Activated T-cell treated with anti-CD3 and anti-CD28 coated beads, Interleukin-2, amount 50 U/mL, for 48 hours (primary cell): Measurements from ENCODE around the gene EGLN1.

ENCODE experiments used
- DNase-seq, 2 experiments: peaks; one replicate each; pipeline ENCODE4 v3.0.0-alpha.2; 2020

Gene EGLN1

DNA sequence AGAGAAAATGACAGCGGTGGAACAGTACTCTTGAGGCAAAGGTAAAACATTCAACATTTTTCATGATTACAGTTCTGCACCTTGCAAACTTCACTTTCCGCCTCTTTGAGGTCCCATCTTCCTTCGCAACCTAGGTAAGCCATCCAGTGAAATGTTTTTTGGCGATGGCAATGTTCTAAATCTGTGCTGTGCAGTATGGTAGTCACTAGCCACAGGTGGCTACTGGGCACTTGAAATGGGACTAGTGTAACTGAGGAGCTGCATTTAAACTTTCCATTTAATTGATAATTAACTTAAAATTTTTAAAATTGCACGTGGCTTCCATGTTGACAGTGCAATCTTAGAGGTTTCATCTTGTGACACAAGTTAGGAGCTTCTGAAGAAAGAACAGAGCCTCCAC lies 97.4 kb downstream of the EGLN1 start:
- DNase-seq, result no peak

DNA sequence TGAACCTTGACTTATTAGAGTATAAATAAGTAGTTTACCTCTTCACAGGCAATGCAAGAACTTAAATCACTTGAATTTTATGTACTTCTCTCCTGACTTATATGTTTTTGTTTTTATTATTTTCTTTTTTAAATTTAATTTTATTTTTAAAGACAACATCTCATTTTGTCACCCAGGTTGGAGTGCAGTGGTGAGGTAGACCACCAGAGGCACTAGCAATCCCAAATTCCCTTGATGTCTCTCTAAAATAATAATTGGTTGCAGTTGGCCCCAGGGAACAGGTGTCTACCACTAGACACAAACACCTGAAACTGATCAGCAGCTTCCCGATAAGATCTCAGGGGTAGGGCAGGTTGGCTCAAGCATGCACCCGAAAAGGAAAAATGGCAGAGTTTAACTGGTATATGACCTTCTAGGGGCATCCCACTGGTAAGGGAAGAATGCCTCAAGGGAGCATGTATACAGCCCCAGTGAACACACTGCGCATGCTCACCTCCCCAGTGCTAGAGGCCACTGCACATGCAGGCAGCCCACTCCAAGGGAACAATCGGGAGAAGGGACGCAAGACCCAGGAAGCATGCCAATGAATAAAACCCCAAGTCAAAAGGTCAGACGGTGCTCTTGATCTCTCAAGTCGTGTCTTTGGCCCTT lies 99.1 kb downstream of the EGLN1 start:
- no peak for DNase-seq

GRCh38 chr1:231319080-231319479 lies 103.0 kb downstream of the EGLN1 start:
- DNase-seq, result no peak

GRCh38 chr1:231318568-231318967 lies 103.5 kb downstream of the EGLN1 start:
- no peak for DNase-seq

- no peak for DNase-seq
Observed at GRCh38 chr1:231318015-231318355, 104.1 kb downstream of the EGLN1 start.

DNA sequence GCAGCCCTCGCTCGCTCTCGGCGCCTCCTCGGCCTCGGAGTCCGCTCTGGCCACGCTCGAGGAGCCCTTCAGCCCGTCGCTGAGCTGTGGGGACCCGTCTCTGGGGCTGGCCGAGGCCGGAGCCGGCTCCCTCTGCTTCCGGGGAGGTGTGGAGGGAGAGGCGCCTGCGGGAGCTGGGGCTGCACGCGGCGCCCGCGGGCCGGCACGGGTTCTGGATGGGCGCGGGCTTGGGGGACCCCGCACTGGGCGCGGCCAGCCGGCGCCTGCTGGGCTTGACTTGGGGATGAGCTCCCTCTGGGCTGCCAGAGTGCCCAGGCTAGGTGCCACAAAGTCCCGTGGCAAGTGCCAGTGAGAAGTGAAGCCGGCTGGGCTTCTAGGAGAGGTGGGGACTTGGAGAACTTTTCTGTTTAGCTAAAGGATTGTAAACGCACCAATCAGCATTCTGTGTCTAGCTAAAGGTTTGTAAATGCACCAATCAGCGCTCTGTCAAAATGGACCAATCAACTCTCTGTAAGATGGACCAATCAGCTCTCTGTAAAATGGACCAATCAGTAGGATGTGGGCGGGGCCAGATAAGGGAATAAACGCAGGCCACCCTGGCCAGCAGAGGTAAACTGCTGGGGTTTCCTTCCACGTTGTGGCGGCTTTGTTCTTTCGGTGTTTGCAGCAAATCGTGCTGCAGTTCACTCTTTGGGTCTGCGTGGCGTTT lies 104.6 kb downstream of the EGLN1 start:
- DNase-seq, result no peak

- peak; percentile 67 for DNase-seq
Observed at GRCh38 chr1:231315887-231316286, 106.2 kb downstream of the EGLN1 start.
